ENCODE results near the gene FLRT2.

The FLRT2 gene

DNA sequence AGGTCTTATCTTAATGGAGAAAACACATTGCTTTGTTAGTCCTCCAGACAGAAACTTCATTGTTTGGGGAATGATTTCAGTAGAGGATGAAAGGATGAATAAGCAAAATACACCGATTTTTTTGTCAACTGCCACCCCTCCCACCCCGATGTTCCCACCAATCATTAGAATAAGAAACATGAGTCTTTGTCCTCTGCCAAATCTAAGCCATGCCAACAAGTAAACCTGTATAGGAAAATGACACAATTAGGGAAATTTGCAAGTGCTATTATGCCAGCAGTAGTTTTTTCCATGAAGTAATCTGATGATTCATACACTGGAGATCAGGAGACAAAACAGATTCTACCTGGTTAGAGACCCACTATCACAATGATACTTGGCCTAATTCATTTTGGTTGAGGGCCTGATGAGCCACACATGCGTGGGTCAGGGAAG, 35.9 kb downstream of the FLRT2 start:
- DNase-seq = no peak

DNA sequence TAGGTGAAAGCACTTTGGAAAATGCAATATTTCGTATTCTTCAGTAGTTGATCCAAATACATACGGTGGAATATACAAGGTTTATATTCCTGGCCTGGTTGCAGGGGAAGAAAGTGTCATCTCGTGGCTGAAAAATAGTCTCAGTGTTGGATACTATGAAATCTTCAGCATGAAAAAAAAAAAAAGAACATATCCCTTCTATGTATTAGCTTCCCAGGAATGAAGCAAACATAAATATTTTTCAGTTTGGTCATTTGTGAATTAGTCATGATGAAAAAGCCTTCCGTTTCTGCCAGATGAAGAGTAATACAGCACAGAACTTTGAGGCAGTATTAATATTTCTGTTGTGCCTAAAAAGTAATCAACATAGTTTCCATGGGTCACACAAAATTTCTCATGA, 36.7 kb downstream of the FLRT2 start:
- DNase-seq = no peak

DNA sequence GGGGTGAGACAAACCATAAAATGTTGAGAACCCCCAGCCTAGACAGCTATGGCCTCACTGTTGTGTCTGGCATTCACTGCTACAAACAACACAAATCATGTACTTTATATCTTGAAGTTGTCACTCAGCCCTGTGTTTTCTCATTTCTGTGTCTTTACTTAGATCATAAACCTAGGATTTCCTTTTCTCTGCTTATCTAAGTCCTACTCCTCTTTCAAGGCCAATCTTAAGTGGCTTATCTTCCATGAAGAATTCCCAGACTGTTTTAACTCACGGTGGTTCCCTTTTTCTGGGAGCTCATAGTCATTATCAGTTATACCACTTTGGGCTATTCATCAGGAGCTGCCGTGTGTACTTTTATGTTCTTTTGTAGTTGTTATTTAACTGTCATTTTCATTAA, 42.1 kb downstream of the FLRT2 start:
- DNase-seq = no peak

DNA sequence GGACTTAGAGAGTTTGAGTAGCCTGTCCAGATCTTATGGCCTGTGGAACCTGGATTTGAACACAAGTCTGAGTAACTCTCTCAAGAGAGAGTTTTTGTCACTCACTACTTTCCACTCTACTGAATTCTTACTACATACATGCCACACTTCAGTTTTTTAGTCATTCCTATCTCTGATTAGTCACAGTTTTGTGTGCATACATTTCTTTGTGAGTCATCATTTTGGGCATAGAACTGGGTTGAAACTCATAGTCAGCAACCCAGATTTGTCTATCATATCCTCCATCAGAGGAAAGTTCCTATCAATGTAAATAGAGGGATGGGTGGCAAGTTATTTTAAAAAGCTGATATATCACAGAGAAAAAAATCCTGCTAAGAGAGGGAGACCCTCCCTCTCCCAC, 42.9 kb downstream of the FLRT2 start:
- DNase-seq = no peak

DNA sequence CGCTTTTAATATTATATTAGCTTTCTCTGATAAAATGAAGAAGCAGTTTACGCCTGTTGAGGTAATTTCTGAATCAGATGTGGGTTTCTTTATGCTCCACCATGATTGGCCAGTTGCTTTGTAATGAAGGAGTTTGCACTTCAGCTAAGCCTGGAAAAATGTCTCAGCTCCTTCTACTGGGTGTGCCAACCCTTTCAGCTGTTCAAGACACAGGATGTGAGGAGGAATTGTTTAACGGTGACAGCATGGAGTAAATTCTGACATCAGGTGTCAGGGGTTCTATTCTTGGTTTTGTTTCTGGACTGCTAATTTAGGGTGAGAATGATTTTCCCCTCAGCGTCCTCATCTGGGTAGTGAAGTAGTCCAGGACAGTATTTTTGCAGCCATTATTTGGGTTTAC, 43.5 kb downstream of the FLRT2 start:
- DNase-seq = no peak

DNA sequence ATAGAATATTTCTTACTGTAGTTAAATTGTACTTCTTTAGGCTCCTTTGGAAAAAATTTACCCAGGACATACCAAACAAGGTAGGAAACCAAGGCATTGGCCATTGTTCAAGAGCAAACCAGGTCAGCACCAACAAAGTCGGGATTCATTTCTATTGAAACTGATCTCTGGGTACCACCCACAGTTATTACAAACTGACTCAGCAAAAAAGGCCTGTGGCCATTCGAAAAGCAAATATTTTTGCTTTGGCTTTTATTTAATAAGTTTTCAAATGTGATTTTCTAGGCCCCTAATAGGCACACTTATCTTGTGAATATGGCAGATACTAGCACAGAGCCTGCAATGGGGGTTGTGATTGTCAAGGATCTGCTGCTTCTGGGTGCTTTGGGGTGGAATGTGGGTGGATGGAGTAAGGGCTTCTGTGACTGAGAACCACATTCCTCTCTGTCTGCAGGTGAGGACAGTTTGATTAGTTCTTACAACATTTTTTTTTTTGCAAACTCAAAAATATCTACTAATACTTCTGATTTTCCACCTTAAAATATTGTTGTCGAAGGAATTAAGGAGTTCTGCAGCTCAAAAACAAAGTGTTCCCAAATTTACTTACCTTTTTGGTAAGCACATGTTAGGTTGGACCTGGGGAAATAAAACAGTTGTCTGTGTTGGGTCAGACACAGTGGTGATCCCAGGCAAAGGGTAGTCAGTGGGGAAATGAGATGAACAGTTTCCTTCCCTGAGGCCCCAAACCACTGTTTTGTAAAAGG, 45.1 kb downstream of the FLRT2 start:
- DNase-seq = no peak

DNA sequence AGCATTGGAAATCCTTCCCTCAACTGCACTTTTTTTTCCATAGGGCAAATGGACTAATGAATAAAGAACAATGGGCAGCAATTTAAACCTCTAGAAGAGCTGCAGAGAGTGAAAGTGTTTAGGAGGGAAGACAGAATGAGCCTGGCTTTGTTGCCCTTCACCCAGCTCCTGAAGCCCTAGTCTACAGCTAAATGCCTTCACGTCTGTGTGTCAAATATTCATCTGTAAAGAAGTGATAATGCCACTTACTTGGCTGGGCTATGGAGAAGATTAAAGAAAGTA, 45.6 kb downstream of the FLRT2 start:
- DNase-seq = no peak

DNA sequence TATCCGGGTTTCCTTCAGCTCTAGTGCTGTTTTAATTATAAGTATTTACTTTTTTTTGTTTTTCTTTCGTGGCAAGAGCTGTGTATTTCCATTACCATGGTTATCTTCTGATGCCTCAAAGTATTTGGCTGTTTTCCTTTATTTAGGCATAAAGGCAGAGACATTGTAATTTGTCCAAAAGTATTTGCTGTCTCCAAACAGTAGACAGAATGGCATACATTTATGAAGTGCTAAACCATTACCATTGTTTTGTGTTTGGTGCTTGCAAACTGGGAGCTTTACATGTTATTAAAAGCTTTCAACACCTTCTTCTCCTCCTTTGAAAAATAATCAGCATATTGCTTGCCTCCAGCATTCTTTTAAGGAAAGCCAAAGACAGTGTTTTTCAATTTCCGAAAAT, 46.3 kb downstream of the FLRT2 start:
- DNase-seq = no peak

DNA sequence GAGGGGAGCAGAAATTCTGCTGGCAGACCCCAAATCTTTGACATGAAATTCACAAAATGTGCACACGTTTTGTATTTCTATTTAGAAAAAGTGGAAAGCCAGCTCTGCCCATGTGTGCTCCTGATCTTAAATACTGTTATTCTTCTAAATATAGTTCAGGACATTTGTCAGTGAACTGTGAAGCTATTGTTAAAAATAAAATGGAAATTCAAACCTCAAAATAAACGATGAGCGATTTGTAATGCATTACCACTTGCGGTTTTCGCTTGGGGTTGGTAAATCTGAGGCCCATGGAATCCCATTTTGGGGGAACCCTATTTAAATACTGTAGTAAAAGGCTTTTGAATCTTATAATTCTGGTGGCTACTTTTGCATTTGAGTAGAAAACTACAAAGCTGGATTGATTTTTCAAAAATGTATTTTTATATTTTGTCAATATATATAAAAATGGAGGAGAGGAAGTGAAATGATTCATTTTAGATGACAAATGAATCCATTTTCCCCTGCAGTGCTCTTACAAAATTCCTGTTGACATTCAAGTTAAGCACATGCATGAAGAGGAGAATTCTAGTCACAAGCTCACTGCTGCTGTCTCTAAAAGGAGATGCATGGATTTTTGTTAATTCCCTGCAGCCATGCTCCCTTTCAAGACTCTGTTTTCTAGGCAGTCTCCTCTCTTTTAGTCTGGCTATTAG, 47.1 kb downstream of the FLRT2 start:
- DNase-seq = no peak

DNA sequence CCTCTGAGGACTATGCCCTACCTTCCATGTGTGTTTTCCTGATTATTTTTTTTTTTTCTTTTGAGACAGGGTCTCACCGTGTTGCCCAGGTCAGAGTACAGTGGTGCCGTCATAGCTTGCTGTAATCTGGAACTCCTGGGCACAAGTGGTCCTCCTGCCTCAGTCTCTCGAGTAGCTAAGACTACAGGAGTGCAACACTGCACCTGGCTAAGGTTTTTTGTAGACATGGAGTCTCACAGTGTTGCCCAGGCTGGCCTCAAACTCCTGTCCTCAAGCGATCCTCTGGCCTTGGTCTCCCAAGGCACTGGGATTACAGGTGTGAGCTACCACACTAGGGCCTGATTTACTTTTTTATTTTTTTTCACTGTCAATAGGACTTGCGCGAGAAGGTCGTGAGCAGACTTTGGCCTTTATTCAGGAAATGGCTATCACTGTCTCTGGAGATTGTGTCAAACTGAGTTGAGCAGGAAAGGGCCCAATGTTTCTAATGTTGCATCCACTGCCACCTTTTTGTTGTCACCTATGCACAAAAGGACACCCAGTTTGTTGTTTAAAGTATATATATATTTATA, 47.7 kb downstream of the FLRT2 start:
- DNase-seq = no peak

DNA sequence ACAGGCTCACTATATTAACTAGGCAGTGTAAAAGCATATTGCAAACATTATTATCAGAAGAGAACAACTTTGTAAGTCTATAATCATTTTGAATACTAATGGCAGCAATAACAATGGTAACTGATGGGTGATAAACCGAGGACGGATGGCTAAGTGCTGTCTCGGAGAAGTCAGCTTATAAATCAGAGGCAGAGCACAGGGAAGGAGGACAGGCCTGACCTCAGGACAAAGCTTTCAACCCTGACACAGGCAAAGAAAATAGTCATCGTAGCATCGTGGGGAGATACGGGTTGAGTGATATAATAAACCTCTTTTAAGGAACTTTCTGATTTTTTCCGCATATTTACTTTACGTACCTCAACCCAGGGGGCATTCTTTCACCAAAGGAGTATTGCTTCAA, 48.4 kb downstream of the FLRT2 start:
- DNase-seq = no peak

DNA sequence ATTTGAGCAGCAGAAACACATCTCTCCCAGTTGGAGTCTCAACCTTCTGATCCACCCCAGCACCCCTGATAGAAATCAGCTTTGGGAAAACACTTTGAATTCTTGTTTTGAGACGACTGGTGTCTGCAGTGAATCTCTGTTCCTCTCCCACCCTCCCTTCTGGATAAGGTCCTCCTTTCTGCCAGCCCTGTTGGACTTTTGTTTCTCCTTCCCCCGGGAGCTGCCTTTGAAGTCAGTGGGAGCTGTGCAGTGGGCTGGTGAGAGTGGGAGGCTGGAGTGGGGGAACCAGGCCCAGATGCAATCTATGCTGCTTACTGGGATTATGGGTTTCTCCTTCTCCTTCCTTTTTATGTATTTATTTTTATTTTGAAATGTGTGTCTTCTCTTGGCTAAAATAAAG, 49.0 kb downstream of the FLRT2 start:
- DNase-seq = no peak

DNA sequence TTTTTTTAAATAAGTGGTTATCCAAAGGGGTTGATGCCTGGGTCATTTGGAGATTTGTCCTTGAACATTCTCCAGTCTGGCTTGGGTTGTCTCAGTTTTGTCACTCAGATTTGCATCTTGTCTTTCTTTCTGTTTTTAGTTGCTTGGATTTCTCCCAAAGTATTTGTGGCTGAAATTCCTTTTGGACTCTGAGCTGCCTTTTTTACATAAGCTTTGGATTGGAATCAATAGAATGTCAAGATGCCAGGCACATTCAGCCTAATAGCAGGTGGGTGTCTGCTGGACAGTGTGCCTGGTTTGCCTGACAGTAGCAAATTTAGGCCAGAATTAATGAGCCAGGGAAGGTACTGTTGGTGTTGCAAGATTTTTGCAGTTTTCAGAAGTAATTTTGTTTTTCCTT, 50.0 kb downstream of the FLRT2 start:
- no peak for DNase-seq

DNA sequence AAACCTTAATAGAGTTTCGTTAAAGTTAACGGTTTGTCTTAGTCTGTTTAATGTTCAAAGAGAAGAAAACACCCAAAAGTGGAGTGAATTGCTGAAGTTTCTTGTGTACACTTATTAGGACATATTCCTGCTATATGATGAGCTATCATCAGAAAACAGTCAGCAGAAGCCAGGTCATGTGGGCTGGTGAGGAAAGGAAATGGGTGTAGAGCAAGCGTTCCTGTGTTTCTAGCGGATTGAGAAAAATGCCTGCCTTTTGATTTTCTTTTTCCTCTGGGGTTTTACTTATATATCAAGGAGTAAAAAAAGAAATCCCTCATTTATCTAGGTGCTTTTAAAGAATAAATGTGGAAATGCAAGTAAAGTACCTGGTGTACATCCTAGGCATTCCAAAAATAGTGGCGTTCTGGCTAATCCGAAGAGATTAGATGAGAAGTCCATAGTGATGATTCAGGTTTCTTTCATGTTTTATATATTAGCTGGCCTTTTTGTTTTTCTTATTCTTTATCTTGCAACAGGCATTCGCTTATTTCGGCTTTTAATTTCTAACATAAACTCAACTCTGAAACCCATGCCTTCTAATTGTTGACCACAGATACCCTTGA, 50.7 kb downstream of the FLRT2 start:
- no peak for DNase-seq

DNA sequence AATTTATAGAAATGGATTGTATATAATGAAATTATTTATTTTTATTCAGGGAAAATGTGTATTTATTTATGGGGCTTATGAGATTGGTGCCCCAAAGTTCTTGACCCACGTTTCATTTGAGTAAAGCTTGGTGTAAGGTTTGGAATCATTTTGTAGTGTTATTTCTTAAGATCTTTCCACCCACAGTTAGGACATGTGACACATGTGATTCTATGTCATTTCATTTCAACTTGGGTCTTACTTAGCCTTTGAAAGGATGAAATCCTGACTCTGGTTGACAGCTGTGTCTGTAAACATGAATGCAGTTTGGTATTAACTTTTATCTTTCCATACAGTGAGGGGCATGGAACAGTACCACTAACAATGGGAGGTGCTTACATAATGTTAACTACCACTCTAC, 51.7 kb downstream of the FLRT2 start:
- no peak for DNase-seq

DNA sequence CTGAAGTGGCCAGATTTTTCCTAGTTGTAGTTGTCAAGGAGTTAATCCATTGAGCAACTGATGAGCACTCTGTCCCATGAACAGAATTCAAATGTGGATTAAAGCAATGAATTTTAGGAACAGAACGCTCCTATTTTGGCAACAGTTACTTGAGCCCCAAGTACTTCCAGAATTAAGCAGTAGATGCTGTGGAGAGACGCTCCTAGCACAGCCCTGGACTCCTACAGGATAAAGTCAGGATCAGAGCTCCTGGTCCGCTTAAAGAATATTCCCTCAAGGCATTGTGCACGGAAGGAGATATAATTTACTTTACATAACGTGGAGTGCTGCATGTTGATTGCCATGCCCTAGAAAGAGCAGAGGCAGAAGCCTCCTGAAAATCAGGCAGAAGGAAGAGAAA, 53.4 kb downstream of the FLRT2 start:
- no peak for DNase-seq

DNA sequence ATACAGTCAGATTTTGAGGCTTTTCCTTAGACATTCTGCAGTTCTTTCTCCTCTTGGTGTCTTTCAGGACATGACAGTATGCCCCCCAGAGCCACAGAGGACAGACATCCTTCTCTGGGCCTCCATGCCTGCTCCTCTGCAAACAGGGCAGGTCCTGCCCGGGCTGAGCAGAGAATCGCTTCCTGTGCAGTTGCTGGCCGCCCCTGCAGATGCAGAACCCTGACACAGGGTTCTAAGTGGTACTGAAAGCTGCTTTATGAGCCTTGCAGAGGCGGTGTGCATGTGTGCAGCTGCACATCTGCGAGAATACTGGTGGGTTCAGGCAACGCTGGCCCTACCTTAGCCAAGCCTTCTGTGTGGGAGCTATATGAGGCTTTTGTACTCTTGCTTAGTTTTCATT, 54.5 kb downstream of the FLRT2 start:
- no peak for DNase-seq

DNA sequence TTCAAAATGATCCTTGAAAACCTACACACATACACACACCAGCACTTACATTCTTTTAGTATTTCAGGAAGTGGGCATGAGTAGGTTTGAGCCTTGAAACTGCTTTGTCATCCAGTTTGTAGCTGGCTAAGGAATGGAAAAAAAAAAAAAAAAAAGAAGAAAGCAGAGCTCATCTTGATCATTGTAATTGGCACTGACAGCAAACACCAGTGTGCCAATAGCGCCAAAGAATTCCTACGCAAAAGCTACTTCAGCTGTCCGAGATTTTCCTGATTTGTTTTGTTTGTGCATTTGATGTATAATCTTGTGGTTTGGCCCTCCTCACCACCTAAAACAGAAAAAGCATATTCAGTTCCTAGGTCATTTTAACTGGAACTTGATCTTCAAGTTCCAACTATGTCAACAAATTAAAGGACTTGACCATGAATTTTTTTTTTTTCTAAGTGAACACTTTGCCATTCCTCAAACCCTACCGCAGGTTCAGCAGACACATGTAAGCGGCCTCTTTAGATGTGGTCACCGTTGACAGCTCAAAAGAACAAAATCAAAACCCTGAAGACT, 57.3 kb downstream of the FLRT2 start:
- no peak for DNase-seq

DNA sequence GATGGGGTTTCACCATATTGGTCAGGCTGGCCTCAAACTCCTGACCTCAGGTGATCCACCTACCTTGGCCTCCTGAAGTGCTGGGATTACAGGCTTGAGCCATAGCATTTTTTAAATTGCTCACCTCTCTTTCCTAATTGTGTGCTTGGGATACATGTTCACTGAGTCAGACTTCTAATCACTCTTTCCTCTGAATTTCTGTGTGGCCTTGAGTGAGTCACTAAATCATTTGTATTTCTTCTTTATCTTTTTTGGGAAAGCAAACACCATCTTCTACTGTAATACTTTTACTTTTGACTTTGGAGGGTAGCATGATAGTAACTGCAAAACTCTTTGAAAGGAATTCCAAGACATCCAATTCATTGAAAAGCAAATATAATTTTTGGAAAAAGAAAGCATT, 60.8 kb downstream of the FLRT2 start:
- no peak for DNase-seq

DNA sequence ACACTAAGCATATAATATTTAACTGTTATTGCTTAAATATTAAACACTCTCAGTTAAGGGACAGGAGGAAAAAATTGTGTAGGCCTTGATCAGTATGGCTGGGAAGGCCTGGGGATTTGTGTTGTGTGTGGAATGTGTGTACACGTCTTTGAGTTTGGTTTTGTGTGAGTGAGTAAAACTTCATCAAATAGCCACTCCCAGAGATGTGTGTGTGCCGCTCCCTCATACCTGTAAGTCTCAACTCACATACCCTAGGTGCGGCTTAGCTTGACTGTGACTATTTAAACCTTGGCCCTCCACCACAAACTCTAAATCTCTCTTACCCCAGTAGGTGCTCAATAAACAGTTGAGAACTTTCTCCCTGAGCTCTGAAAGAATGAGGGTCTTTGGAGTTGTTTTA, 64.3 kb downstream of the FLRT2 start:
- no peak for DNase-seq

DNA sequence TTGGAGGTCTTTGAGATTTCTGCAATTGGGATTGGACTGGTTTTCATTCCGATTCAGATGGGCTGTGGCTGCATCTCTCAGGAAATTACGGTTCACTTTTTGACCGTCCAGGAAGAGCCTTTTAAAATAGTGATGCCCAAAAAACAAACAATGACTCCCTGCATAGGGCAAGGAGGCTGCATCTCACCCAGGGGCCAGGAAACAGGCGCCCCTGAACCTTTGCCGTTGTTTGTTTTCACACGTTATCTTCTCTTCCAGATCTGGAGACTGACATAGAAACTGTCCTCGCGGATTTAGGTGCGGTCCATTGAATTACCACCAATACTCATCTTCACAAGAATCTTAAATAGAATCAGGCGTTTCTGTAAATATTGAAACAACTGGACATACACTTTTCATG, 66.0 kb downstream of the FLRT2 start:
- no peak for DNase-seq

DNA sequence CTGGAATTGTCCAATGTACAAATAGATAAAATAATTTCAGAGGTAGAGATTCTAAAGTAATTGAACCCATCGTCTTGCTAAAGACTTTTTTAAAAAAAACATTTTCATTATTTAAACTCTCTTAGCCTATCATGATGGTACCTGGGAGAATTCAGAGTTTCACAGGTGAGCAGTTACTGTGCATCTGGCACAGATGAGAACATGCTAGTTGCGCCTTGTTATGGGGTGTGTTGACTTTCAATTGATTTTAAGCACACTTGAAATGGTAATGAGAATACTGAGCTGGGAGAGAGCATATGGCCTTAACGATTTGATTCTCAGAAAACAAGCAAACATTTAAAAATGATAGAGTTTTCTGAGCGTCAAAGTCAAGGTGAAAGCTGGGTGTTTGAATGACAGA, 66.6 kb downstream of the FLRT2 start:
- DNase-seq = no peak

DNA sequence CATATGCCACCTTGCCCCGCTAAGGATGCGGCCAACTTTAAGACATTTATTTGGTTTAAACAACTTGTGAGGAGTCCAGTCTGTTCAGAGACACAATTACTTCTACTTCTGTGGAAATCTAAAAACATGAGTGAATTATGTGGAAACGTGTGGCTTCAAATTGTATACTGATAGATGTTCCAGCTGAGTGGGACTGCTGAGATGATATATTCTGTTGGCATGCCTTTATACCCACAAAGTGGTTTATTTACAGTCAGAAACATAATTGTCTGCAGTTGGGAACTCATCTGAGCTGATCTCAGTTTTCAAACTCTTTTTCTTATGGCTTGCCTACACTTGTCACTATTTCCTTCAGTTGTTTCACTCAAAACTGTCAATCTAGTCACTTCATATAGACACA, 67.8 kb downstream of the FLRT2 start:
- DNase-seq = no peak

DNA sequence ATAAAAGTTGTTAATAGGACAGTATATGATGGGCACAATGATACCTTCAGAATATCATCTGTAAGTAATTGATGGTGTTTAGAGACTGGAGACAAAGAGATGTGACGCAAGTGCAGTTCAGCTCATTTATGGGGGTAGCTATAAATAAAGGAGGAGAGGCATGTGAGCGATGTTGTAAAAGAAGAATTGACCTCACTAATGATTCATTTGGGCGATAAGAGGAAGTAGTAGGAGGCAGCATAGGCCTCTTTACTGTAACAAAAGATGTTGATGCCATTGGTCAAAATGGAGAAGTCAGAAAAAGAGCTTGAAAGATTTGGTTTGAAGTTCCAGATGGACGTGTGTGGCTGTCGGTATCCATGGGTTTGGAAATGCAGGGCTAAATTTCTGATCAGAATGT, 70.0 kb downstream of the FLRT2 start:
- no peak for DNase-seq

Data from T-helper 1 cell (primary cell).